MM.1S (cell line): Measurements from ENCODE around the gene PLD6.

Experiments
- DNase-seq: peaks from one replicate; pipeline ENCODE4 v3.0.0-alpha.2; 2015
- H2AFZ ChIP-seq: fragments of 300-600 bp; sonication (generic); 2 replicates; pipeline ENCODE4 v1.6.0; 2016; ENCODE audit warnings: antibody characterized with exemption, low read length
- H3F3A ChIP-seq: fragments of 300-600 bp; sonication (generic); 2 replicates; pipeline ENCODE4 v1.6.1; 2016; ENCODE audit warnings: mild to moderate bottlenecking, antibody characterized with exemption, low read length, moderate library complexity, mixed read lengths; ENCODE audit not compliant: insufficient read depth
- H3K27ac ChIP-seq: fragments of 300-600 bp; sonication (generic); 2 replicates; pipeline ENCODE4 v1.5.1; 2016; ENCODE audit warnings: mild to moderate bottlenecking, low read length
- H3K27me3 ChIP-seq: fragments of 300-600 bp; sonication (generic); replicated peaks from 2 replicates; pipeline ENCODE4 v1.6.0; 2016; ENCODE audit warnings: low read length; ENCODE audit not compliant: insufficient read depth
- H3K36me3 ChIP-seq: fragments of 300-600 bp; sonication (generic); replicated peaks from 2 replicates; pipeline ENCODE4 v1.6.1; 2016; ENCODE audit warnings: mild to moderate bottlenecking, low read length, mixed read lengths; ENCODE audit not compliant: insufficient read depth
- H3K4me1 ChIP-seq: fragments of 300-600 bp; sonication (generic); 2 replicates; pipeline ENCODE4 v1.6.1; 2016; ENCODE audit warnings: low read length, mixed read lengths
- H3K4me2 ChIP-seq: fragments of 300-600 bp; sonication (generic); 2 replicates; pipeline ENCODE4 v1.6.0; 2016; ENCODE audit warnings: low read depth, low read length
- H3K4me3 ChIP-seq: fragments of 300-600 bp; sonication (generic); 2 replicates; pipeline ENCODE4 v1.5.1; 2016; ENCODE audit warnings: low read length, mixed read lengths
- H3K79me2 ChIP-seq: fragments of 300-600 bp; sonication (generic); 2 replicates; pipeline ENCODE4 v1.6.1; 2016; ENCODE audit warnings: mixed run types, low read length, mixed read lengths
- H3K9ac ChIP-seq: fragments of 300-600 bp; sonication (generic); 2 replicates; pipeline ENCODE4 v1.6.1; 2016; ENCODE audit warnings: low read length, mixed read lengths
- H3K9me2 ChIP-seq: fragments of 300-600 bp; sonication (generic); replicated peaks from 2 replicates; pipeline ENCODE4 v1.6.1; 2016; ENCODE audit warnings: mild to moderate bottlenecking, low read length, mixed read lengths; ENCODE audit not compliant: insufficient read depth
- H3K9me3 ChIP-seq: fragments of 300-600 bp; sonication (generic); replicated peaks from 2 replicates; pipeline ENCODE4 v1.6.1; 2016; ENCODE audit warnings: mild to moderate bottlenecking, low read length, mixed read lengths; ENCODE audit not compliant: insufficient read depth
- H4K20me1 ChIP-seq: fragments of 300-600 bp; sonication (generic); 2 replicates; pipeline ENCODE4 v1.6.1; 2016; ENCODE audit warnings: mild to moderate bottlenecking, low read length, moderate library complexity, mixed read lengths; ENCODE audit not compliant: insufficient read depth
- CTCF ChIP-seq: fragments of 300-600 bp; sonication (generic); IDR thresholded peaks from 2 replicates; pipeline ENCODE4 v1.5.1; 2016; ENCODE audit warnings: antibody characterized with exemption, low read length, mixed read lengths
- EZH2 ChIP-seq: fragments of 300-600 bp; sonication (generic); optimal IDR thresholded peaks from 2 replicates; pipeline ENCODE3; 2017; ENCODE audit warnings: low read depth, mild to moderate bottlenecking, antibody characterized with exemption, low read length, mixed read lengths
- EZH2phosphoT487 ChIP-seq: fragments of 300-600 bp; sonication (generic); IDR thresholded peaks from 2 replicates; pipeline ENCODE4 v1.6.1; 2018; ENCODE audit warnings: antibody characterized with exemption, low read length

PLD6 gene

GRCh38 chr17:17216776-17217175, 10.6 kb upstream of the PLD6 start:
- no peak overlapping the region for H2AFZ ChIP-seq
- H3K36me3 ChIP-seq = peaks cover 11% of the 10 kb centered on the region; the same call in 1 of the 2 replicates
- no peak overlapping the region for H3K9ac ChIP-seq
- H3K4me3 ChIP-seq = no peak overlapping the region
- H3K4me1 ChIP-seq = no peaks in the 10 kb centered on the region
- no peaks in the 10 kb centered on the region for H3K27me3 ChIP-seq
- H3K27ac ChIP-seq = no peak overlapping the region
- no peaks in the 10 kb centered on the region for H3K9me3 ChIP-seq
- no peak for DNase-seq
- H3K4me2 ChIP-seq = no peak overlapping the region
- peaks cover 3% of the 10 kb centered on the region for H3K79me2 ChIP-seq
- TF ChIP-seq EZH2phosphoT487 = no peak
- TF ChIP-seq EZH2 = no peak
- TF ChIP-seq CTCF = no peak
- no peaks in the 10 kb centered on the region for H3K9me2 ChIP-seq
- H4K20me1 ChIP-seq = no peaks in the 10 kb centered on the region
- H3F3A ChIP-seq = no peaks in the 10 kb centered on the region

- no peaks in the 10 kb centered on the region for H3K9me2 ChIP-seq
- H3K27me3 ChIP-seq = no peaks in the 10 kb centered on the region
- no peak overlapping the region for H3K27ac ChIP-seq
- H3F3A ChIP-seq = no peaks in the 10 kb centered on the region
- no peak for TF ChIP-seq CTCF
- TF ChIP-seq EZH2phosphoT487 = no peak
- no peaks in the 10 kb centered on the region for H3K9me3 ChIP-seq
- no peaks in the 10 kb centered on the region for H4K20me1 ChIP-seq
- H3K9ac ChIP-seq = no peak overlapping the region
- H3K4me1 ChIP-seq = no peaks in the 10 kb centered on the region
- peaks cover 11% of the 10 kb centered on the region; the same call in 1 of the 2 replicates for H3K36me3 ChIP-seq
- H3K79me2 ChIP-seq = no peaks in the 10 kb centered on the region; the same call in 1 of the 2 replicates
- no peak overlapping the region for H2AFZ ChIP-seq
- H3K4me3 ChIP-seq = no peak overlapping the region
- no peak overlapping the region for H3K4me2 ChIP-seq
- no peak for DNase-seq
Measured at GRCh38 chr17:17216236-17216635, 10.1 kb upstream of the PLD6 start.

DNA sequence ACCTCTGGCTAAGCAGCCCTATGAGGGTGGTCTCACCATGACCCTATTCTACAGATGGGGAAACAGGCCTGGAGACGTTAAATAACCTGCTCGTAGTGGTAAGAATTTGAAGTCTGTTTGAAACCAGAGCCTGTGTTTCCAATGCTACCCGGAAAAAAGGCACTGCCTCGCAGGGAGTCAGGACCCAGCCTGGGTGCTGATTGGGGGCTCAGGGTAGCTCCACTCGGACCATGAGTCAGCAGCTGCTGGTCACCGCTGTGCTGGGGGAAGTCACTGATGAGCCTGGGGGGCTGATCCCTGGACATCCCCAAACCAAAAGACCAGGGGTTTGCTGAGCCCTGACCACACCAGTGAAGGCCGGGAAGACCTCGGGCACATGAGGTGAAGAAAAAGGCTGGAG, 9.4 kb upstream of the PLD6 start:
- Histone ChIP-seq H4K20me1 (no peaks in the 10 kb centered on the region), H3F3A (no peaks in the 10 kb centered on the region), H2AFZ (no peak overlapping the region), H3K9me2 (no peaks in the 10 kb centered on the region), H3K27me3 (no peaks in the 10 kb centered on the region), H3K4me1 (no peaks in the 10 kb centered on the region), H3K4me2 (no peak overlapping the region), H3K27ac (no peak overlapping the region), H3K9me3 (no peaks in the 10 kb centered on the region), H3K9ac (no peak overlapping the region), H3K79me2 (no peaks in the 10 kb centered on the region; the same call in 1 of the 2 replicates), H3K4me3 (no peak overlapping the region), H3K36me3 (peaks cover 11% of the 10 kb centered on the region; the same call in 1 of the 2 replicates)
- TF ChIP-seq EZH2phosphoT487 (no peak), EZH2 (no peak), CTCF (no peak)
- DNase-seq = no peak
